PC-9 (cell line): ENCODE results near the gene HSPA8.

Experiments used
- EZH2 ChIP-seq: fragments of 200-600 bp; sonication (generic); IDR thresholded peaks from 2 replicates; pipeline ENCODE4 v1.8.0; 2017; ENCODE audit warnings: antibody characterized with exemption, low read depth
- TF ChIP-seq, protein P1 (sequence below): fragments of 200-600 bp; sonication (generic); conservative IDR thresholded peaks from 2 replicates; pipeline ENCODE4 v1.6.1; 2017; ENCODE audit warnings: mixed run types, antibody characterized with exemption, mild to moderate bottlenecking, moderate library complexity

DNA sequence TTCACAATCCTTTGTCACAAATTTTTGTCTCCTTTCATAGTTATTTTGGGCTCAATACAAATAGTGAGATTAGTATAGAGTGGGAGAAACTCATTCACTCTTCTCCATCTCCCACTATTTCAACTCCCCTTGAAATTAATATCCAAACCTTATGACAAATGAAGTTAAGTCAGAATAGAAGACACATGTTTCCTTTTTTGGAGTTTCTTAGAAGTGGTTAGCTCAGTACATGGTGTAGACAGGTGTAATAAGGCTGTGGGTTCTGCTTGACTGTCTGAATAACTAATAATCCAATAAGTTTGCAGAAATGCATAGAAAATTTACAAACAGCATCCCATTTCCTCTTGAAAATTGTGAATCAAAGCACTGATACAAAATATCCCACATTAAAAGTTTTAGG lies 10.8 kb upstream of the HSPA8 start:
- TF ChIP-seq, protein P1, sequence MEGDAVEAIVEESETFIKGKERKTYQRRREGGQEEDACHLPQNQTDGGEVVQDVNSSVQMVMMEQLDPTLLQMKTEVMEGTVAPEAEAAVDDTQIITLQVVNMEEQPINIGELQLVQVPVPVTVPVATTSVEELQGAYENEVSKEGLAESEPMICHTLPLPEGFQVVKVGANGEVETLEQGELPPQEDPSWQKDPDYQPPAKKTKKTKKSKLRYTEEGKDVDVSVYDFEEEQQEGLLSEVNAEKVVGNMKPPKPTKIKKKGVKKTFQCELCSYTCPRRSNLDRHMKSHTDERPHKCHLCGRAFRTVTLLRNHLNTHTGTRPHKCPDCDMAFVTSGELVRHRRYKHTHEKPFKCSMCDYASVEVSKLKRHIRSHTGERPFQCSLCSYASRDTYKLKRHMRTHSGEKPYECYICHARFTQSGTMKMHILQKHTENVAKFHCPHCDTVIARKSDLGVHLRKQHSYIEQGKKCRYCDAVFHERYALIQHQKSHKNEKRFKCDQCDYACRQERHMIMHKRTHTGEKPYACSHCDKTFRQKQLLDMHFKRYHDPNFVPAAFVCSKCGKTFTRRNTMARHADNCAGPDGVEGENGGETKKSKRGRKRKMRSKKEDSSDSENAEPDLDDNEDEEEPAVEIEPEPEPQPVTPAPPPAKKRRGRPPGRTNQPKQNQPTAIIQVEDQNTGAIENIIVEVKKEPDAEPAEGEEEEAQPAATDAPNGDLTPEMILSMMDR = no peak
- TF ChIP-seq EZH2 = no peak
